ENCODE measurements around the gene TSPAN8.
"Not testable (repeated sequence)": the region's sequence is repeated elsewhere in the genome, so short reads cannot be mapped to it uniquely, and the experiment has no call there.

The TSPAN8 gene

DNA sequence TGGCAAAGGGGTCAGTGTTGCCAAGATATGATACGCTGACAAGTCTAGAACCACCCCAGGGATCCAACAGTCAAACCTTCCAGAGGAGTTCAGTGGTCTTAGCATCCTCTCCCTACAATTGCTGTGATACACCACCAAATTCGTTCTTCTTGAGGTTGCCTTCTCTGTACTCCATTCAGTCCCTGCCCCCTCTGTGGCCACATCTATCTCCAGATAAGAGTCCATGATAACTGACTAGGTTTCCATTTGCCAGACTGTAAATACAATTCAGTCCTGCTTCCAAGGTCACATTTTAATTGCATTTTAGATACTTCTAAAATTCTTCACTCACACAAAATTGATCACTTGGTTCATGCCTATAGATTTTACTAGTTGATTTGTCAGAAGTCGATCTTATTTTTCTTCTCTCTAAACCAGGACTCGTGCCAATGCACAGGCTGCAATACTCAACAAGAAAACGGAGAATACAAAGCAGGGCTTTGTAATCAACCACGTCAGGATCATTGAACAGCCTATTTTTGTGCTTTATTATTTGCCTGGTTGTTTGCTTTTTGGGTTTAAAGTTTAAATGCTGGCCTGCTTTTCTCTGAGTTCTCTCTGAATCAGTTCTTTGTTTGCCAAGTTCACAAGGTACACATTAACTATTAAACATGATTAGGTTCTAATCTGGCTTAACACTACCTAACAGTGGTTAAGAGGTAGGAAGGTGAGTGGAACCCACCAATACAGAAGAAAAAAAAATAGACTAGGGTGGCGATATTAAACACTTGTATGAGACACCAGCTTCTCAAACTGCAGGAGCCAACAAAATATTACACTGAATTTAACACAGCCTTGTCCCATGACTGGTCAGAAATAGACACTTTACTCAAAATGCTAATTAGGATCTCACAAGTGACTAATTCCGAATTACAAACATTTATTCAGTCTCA lies 5.3 kb upstream of the TSPAN8 start:
- no peak for TF ChIP-seq TAF1 (IDR thresholded peaks at IDR 0.05; ENCODE audit: borderline replicate concordance, low read depth, low read length)
- TF ChIP-seq POLR2AphosphoS5 (IDR thresholded peaks at IDR 0.05; ENCODE audit: low read depth, low read length) = no peak
- no peak for TF ChIP-seq POLR2A (IDR thresholded peaks at IDR 0.05; ENCODE audit: low read depth, low read length)
- DNase-seq (ENCODE audit: insufficient read length) = no peak
- FAIRE-seq = no peak

DNA sequence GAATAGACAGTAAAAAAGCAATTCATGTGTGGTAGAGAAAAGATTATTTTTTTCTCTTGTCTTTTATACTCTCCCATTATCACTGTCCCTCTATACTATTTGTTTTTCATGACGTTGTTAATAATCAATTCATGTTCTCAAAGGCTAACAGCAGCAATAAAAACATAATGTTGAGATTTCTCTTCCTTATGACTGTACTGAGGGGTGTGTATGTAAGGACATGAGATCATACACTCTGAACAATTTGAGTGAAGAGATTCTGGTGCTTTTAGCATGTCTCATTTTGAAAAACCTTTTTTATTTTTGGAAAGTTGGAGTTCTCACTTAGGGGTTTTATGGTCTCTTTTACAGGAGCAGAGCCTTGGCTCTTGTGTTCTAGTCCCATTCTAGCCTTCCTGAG lies 3.8 kb upstream of the TSPAN8 start:
- no peak for FAIRE-seq
- TF ChIP-seq POLR2AphosphoS5 (IDR thresholded peaks at IDR 0.05; ENCODE audit: low read depth, low read length) (no peak), POLR2A (IDR thresholded peaks at IDR 0.05; ENCODE audit: low read depth, low read length) (no peak), TAF1 (IDR thresholded peaks at IDR 0.05; ENCODE audit: borderline replicate concordance, low read depth, low read length) (no peak)
- DNase-seq (ENCODE audit: insufficient read length) = no peak

DNA sequence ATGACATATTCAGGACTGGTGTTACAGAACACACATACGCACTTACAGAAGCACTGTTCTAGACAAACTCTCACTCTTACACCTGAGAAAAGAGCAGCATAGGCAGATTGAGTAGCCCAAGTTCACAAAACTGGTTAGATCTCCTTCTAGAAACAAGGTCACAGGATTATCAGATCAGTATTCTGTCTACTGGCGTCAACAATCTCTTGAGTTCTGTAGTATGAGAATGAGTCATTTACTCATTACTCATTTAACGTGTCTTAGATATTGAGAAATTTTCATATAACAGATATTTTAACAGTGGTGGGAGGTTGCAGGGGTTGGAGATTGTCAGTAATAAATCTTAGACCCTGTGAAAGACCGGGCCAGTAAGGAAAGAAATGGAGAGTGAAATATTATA lies 2.8 kb upstream of the TSPAN8 start:
- TF ChIP-seq POLR2A (IDR thresholded peaks at IDR 0.05; ENCODE audit: low read depth, low read length) = no peak
- FAIRE-seq (no peak), DNase-seq (ENCODE audit: insufficient read length) (no peak)

DNA sequence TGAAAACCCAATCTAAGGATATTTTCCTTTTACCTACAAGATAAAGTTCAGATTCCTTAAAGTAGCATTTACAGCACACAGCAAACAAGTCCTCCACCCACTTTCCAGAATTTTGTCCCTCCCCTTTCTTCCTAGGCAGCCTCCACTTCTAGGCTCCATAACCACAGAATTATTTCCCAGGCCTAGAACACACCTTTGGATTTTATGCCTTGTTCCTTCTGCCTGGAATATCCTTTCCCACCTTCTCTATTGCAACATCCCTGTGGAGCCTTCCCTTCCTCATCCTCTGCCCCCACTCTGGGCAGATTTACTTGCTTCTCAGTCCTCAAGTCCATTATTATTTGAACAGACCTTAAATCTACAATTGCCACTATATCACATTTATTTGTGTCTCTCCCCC lies 2.1 kb upstream of the TSPAN8 start:
- no peak for FAIRE-seq
- TF ChIP-seq POLR2AphosphoS5 (IDR thresholded peaks at IDR 0.05; ENCODE audit: low read depth, low read length) (no peak), TAF1 (IDR thresholded peaks at IDR 0.05; ENCODE audit: borderline replicate concordance, low read depth, low read length) (no peak), POLR2A (IDR thresholded peaks at IDR 0.05; ENCODE audit: low read depth, low read length) (no peak)
- no peak for DNase-seq (ENCODE audit: insufficient read length)

DNA sequence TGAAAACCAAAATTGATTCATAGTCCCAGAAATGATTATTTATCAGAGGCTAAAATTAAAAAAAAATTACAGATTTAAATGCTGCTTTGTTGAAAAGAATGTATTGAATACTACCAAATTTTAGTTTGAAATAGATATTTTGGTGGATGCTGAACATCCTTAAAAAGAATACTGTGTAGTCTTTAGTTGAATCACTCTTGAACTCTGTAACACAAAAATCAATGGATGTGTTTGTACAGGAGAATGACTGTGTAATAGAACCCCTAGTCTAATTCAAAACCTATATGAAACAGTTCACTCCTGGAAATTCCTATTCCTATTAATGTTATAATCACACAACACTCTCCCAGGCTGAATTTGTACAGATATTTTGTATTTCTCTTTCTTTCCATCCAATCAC lies 1.5 kb upstream of the TSPAN8 start:
- TF ChIP-seq POLR2AphosphoS5 (IDR thresholded peaks at IDR 0.05; ENCODE audit: low read depth, low read length) (no peak), POLR2A (IDR thresholded peaks at IDR 0.05; ENCODE audit: low read depth, low read length) (no peak), TAF1 (IDR thresholded peaks at IDR 0.05; ENCODE audit: borderline replicate concordance, low read depth, low read length) (no peak)
- DNase-seq (ENCODE audit: insufficient read length) (no peak), FAIRE-seq (no peak)

DNA sequence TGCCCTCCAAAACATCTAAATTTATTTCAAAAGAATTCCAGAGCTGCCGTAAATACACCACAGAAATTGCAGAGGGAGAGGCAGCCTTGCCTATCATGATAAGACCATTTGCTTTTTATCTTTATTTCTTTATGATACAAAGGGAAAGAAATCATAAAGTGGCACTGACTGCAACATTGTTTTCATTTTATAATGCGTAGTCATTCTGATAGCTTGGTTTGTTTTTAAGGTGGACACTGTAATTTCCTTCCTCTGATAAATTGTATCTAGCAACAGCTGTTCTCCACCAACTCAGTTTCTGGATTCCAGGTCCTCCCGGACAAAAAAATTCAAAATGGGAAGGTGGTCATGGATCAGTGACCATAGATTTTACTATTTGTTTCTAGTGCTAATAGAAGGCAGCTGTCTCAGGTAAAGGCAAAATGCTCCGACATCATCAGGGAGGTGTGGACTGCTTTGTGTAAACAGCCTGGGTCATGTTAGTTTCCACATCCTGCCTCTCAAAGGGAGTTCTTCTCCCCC lies 623 bp upstream of the TSPAN8 start:
- FAIRE-seq = no peak
- TF ChIP-seq TAF1 (IDR thresholded peaks at IDR 0.05; ENCODE audit: borderline replicate concordance, low read depth, low read length) (no peak), POLR2AphosphoS5 (IDR thresholded peaks at IDR 0.05; ENCODE audit: low read depth, low read length) (no peak), POLR2A (IDR thresholded peaks at IDR 0.05; ENCODE audit: low read depth, low read length) (no peak)
- DNase-seq (ENCODE audit: insufficient read length) = no peak

DNA sequence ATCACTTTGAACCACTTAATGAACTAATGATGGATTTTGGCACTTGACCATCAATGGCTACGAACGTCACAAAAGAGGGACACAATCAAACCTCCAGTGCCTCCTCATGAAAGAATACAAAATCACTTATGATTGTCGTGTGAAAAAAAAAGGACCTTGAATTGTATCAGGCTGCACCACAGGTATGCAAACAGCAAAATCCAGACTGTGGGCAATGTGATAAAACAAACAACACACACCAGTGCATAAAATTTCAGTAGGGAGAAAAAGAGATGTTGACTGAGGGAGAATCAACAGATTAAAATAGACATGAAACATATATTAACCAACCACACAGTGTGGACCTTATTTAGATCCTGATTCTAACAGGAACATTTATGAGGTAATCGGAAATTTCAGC lies 2.6 kb downstream of the TSPAN8 start:
- no peak for FAIRE-seq
- no peak for DNase-seq (ENCODE audit: insufficient read length)
- no peak for TF ChIP-seq POLR2A (IDR thresholded peaks at IDR 0.05; ENCODE audit: low read depth, low read length)
- no peak for TF ChIP-seq TAF1 (IDR thresholded peaks at IDR 0.05; ENCODE audit: borderline replicate concordance, low read depth, low read length)
- no peak for TF ChIP-seq POLR2AphosphoS5 (IDR thresholded peaks at IDR 0.05; ENCODE audit: low read depth, low read length)

DNA sequence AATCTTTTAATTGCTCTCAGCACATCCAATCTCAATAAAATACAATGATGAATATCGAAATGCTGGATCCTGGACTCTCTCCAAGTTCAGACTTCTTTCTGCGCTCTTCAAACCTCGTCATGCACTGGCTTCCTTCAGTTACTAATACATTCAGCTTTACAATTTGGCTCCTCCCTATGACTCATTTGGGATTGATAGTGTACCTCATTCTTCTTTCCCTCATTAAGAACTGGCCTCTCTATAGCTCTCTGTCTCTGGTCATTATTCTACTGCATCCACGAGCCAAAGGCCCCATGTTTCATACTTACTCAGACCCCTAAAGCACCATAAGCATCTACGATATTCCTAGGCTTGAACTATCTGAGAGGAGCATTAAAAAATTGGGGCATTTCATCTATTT lies 4.9 kb downstream of the TSPAN8 start:
- DNase-seq (ENCODE audit: insufficient read length) (no peak), FAIRE-seq (no peak)
- TF ChIP-seq POLR2AphosphoS5 (IDR thresholded peaks at IDR 0.05; ENCODE audit: low read depth, low read length) = no peak
- TF ChIP-seq POLR2A (IDR thresholded peaks at IDR 0.05; ENCODE audit: low read depth, low read length) = no peak

DNA sequence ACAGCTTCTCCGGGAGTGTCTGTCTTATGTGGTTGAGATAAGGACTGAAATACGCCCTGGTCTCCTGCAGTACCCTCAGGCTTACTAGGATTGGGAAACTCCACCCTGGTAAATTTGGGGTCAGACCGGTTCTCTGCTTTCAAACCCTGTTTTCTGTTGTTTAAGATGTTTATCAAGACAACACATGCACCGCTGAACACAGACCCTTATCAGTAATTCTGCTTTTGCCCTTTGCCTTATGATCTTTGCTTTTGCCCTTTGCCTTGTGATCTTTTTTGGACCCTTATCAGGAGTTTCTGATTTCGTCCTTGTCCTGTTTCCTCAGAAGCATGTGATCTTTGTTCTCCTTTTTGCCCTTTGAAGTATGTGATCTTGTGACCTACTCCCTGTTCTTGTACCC lies 7.8 kb downstream of the TSPAN8 start:
- FAIRE-seq; DNase-seq (ENCODE audit: insufficient read length): not testable (repeated sequence)

DNA sequence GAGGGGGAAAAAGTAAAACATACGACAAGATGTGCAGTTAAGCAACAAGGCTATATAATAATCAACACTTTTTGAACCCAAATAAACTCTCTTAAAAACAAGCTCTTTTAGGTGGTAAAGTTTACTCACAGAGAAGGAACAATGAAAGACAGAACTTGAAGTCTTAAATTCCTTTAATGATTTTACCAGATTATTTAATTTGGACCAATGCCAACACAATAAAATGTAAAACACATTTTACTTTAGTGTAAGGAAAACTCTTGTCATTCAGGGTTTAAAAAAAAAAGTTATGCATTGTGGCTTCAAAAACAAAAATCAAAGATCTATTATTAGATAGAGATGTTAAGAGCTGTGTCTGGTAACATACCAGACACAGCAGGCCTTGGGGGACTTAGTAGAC lies 13.1 kb downstream of the TSPAN8 start:
- TF ChIP-seq POLR2AphosphoS5 (IDR thresholded peaks at IDR 0.05; ENCODE audit: low read depth, low read length) (no peak), TAF1 (IDR thresholded peaks at IDR 0.05; ENCODE audit: borderline replicate concordance, low read depth, low read length) (no peak), POLR2A (IDR thresholded peaks at IDR 0.05; ENCODE audit: low read depth, low read length) (no peak)
- no peak for FAIRE-seq
- DNase-seq (ENCODE audit: insufficient read length) = no peak

DNA sequence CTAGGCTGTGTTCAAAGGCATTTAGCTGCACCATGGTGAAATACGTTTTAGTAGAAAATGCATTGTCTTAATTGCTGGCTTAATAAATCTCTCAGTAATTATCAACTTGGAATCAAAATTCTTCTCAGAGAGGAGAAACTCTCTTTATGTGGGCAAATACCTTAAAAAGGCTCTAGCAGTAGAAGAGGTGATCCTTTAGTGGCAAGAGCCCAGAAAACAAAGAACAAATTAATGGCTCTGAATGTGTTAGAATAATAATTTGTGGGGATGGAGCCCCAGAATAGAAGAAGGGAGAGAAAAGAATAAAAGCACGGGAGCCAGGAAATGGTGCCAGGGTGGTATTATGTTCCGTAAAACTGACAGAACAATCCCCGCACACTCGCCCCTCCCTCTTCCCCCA lies 14.8 kb downstream of the TSPAN8 start:
- FAIRE-seq = no peak
- no peak for DNase-seq (ENCODE audit: insufficient read length)
- no peak for TF ChIP-seq TAF1 (IDR thresholded peaks at IDR 0.05; ENCODE audit: borderline replicate concordance, low read depth, low read length)

DNA sequence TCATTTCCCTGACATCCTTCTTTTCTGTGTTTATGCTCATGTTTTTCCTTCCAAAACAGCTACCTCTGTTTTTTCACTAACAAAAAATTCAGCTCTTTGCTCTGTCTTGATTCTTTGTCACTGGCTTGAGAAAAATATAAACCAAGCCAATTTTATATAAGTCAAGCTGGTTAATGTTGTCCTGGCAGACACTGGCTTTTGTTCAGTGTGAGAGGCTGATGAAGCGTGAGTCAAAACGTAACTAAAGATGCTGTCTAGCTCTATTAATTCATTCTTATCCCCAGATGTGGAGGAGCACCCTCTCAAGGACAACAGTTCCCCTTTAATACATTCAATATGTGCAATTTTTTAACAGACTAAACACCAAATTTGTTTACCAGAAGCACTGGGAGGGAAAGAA lies 15.8 kb downstream of the TSPAN8 start:
- no peak for TF ChIP-seq POLR2AphosphoS5 (IDR thresholded peaks at IDR 0.05; ENCODE audit: low read depth, low read length)
- TF ChIP-seq POLR2A (IDR thresholded peaks at IDR 0.05; ENCODE audit: low read depth, low read length) = no peak
- no peak for TF ChIP-seq TAF1 (IDR thresholded peaks at IDR 0.05; ENCODE audit: borderline replicate concordance, low read depth, low read length)
- DNase-seq (ENCODE audit: insufficient read length) (no peak), FAIRE-seq (no peak)

All from GM12892 (cell line).